OCI-LY1 (cell line): ENCODE measurements around the gene HMOX1.

Experiments used
- H2AFZ ChIP-seq: fragments of 200-600 bp; sonication (generic), shearing (Covaris generic); 2 replicates; pipeline ENCODE4 v1.6.0; 2014; ENCODE audit warnings: antibody characterized with exemption, mild to moderate bottlenecking, low read length
- H3F3A ChIP-seq: fragments of 200-600 bp; sonication (generic), shearing (Covaris generic); 2 replicates; pipeline ENCODE4 v1.6.0; 2014; ENCODE audit warnings: mild to moderate bottlenecking, antibody characterized with exemption, low read length, moderate library complexity; ENCODE audit not compliant: insufficient read depth
- H3K27ac ChIP-seq: fragments of 200-600 bp; sonication (generic); 2 replicates; pipeline ENCODE4 v1.5.1; 2014; ENCODE audit warnings: low read length, mixed run types, mild to moderate bottlenecking, low read depth; ENCODE audit not compliant: poor library complexity, severe bottlenecking
- H3K27me3 ChIP-seq: fragments of 200-600 bp; sonication (generic); 2 replicates; pipeline ENCODE4 v1.6.0; 2014; ENCODE audit warnings: antibody characterized with exemption, mild to moderate bottlenecking, low read length, moderate library complexity; ENCODE audit not compliant: insufficient read depth
- H3K36me3 ChIP-seq: fragments of 200-600 bp; sonication (generic); 2 replicates; pipeline ENCODE4 v1.6.1; 2014; ENCODE audit warnings: mild to moderate bottlenecking, antibody characterized with exemption, low read length, moderate library complexity, mixed read lengths; ENCODE audit not compliant: insufficient read depth
- H3K4me1 ChIP-seq: fragments of 200-600 bp; sonication (generic); 2 replicates; pipeline ENCODE4 v1.5.1; 2014; ENCODE audit warnings: mild to moderate bottlenecking, low read length, moderate library complexity; ENCODE audit not compliant: insufficient read depth, severe bottlenecking
- H3K4me2 ChIP-seq: fragments of 200-600 bp; sonication (generic), shearing (Covaris generic); 2 replicates; pipeline ENCODE4 v1.6.1; 2014; ENCODE audit warnings: low read length
- H3K4me3 ChIP-seq: fragments of 200-600 bp; sonication (generic); 2 replicates; pipeline ENCODE4 v1.5.1; 2014; ENCODE audit warnings: low read length, low read depth, mild to moderate bottlenecking, mixed read lengths; ENCODE audit not compliant: poor library complexity, severe bottlenecking
- H3K79me2 ChIP-seq: fragments of 200-600 bp; shearing (Covaris generic); 2 replicates; pipeline ENCODE4 v1.6.1; 2016; ENCODE audit warnings: mixed run types, low read length, mixed read lengths; ENCODE audit not compliant: insufficient read depth
- H3K9ac ChIP-seq: fragments of 200-600 bp; sonication (generic), shearing (Covaris generic); 2 replicates; pipeline ENCODE4 v1.6.1; 2014; ENCODE audit warnings: mild to moderate bottlenecking, low read length, mixed read lengths
- H3K9me2 ChIP-seq: fragments of 200-600 bp; sonication (generic), shearing (Covaris generic); 2 replicates; pipeline ENCODE4 v1.6.1; 2014; ENCODE audit warnings: low read depth, mild to moderate bottlenecking, low read length, mixed read lengths
- H3K9me3 ChIP-seq: fragments of 200-600 bp; shearing (Covaris generic); 2 replicates; pipeline ENCODE4 v1.6.1; 2014; ENCODE audit warnings: low read length, mixed read lengths
- H4K20me1 ChIP-seq: fragments of 200-600 bp; sonication (generic), shearing (Covaris generic); 2 replicates; pipeline ENCODE4 v1.6.0; 2016; ENCODE audit warnings: mild to moderate bottlenecking, low read length; ENCODE audit not compliant: insufficient read depth
- CTCF ChIP-seq: fragments of 200-600 bp; sonication (generic), shearing (Covaris generic); IDR thresholded peaks from 2 replicates; pipeline ENCODE4 v1.5.1; 2017; ENCODE audit warnings: mild to moderate bottlenecking, antibody characterized with exemption, low read length, moderate library complexity, mixed read lengths
- EZH2 ChIP-seq: fragments of 200-600 bp; sonication (generic), shearing (Covaris generic); IDR thresholded peaks from 2 replicates; pipeline ENCODE4 v1.8.0; 2017; ENCODE audit warnings: borderline replicate concordance, mixed run types, mild to moderate bottlenecking, antibody characterized with exemption, low read length, moderate library complexity, mixed read lengths

The HMOX1 gene

GRCh38 chr22:35376728-35377472 lies 4.0 kb upstream of the HMOX1 start:
- peak overlapping the region; percentile 42 for H3K4me2 ChIP-seq
- no peaks in the 10 kb centered on the region for H3K36me3 ChIP-seq
- H3K79me2 ChIP-seq: peaks cover 5% of the 10 kb centered on the region; the same call in 1 of the 2 replicates
- H3K9me2 ChIP-seq: no peaks in the 10 kb centered on the region
- H3K4me3 ChIP-seq: peak overlapping the region; percentile 23
- peak overlapping the region; percentile 76 for H3K27ac ChIP-seq
- H3K9ac ChIP-seq: peak overlapping the region; percentile 52
- no peak overlapping the region for H2AFZ ChIP-seq
- H3F3A ChIP-seq: no peaks in the 10 kb centered on the region
- no peaks in the 10 kb centered on the region for H3K9me3 ChIP-seq
- peaks cover 44% of the 10 kb centered on the region for H3K4me1 ChIP-seq
- H4K20me1 ChIP-seq: no peaks in the 10 kb centered on the region
- no peaks in the 10 kb centered on the region for H3K27me3 ChIP-seq
- TF ChIP-seq CTCF: no peak
- no peak for TF ChIP-seq EZH2

- no peaks in the 10 kb centered on the region for H3K36me3 ChIP-seq
- H3K4me2 ChIP-seq: no peak overlapping the region
- no peaks in the 10 kb centered on the region for H3K27me3 ChIP-seq
- no peaks in the 10 kb centered on the region for H4K20me1 ChIP-seq
- H3K9me3 ChIP-seq: no peaks in the 10 kb centered on the region
- TF ChIP-seq EZH2 (no peak), CTCF (no peak)
- H2AFZ ChIP-seq: no peak overlapping the region
- H3K9ac ChIP-seq: peak overlapping the region; percentile 17; the same call in 1 of the 2 replicates
- no peaks in the 10 kb centered on the region for H3F3A ChIP-seq
- peak overlapping the region; percentile 76 for H3K27ac ChIP-seq
- H3K4me3 ChIP-seq: no peak overlapping the region
- peaks cover 7% of the 10 kb centered on the region; the same call in 1 of the 2 replicates for H3K79me2 ChIP-seq
- no peaks in the 10 kb centered on the region for H3K9me2 ChIP-seq
- H3K4me1 ChIP-seq: peaks cover 48% of the 10 kb centered on the region
Measured at GRCh38 chr22:35377735-35378134, 3.2 kb upstream of the HMOX1 start.

DNA sequence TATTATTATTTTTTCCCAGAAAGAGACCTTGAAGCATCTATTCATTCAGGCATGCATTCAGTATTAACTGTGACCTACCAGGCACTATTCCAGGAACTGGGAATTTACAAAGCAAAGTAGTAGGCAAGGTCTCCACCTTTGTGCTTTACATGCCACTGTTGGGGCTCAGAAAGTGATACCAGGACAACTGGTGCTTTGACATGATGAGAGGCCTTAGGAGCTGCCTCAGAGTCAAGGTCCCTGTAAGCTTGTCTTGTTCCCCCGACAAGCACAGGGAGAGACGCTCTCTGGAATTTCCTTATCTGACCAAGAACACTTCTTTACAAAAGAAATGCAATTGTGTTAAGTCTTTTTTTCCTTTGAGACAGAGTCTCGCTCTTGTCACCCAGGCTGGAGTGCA lies 2.3 kb upstream of the HMOX1 start:
- Histone ChIP-seq H3K9me2 (no peaks in the 10 kb centered on the region), H3K79me2 (peaks cover 7% of the 10 kb centered on the region; the same call in 1 of the 2 replicates), H3K4me3 (no peak overlapping the region), H3K36me3 (peaks cover 7% of the 10 kb centered on the region; the same call in 1 of the 2 replicates), H3K4me2 (no peak overlapping the region), H3K27ac (peak overlapping the region; percentile 76), H3K9ac (no peak overlapping the region), H3K4me1 (peaks cover 53% of the 10 kb centered on the region), H3F3A (no peaks in the 10 kb centered on the region), H2AFZ (no peak overlapping the region), H3K27me3 (no peaks in the 10 kb centered on the region), H4K20me1 (no peaks in the 10 kb centered on the region), H3K9me3 (no peaks in the 10 kb centered on the region)
- no peak for TF ChIP-seq CTCF
- no peak for TF ChIP-seq EZH2
